H9 (cell line): ENCODE measurements around the gene CROCC. TPM values are rescaled to one million over a fixed set of nuclear protein-coding genes. Genes with fewer than 3 reads are reported as not detected.
"Not testable (repeated sequence)": the region's sequence is repeated elsewhere in the genome, so short reads cannot be mapped to it uniquely, and the experiment has no call there.

Experiments
- DNase-seq: peaks from one replicate; pipeline ENCODE4 v3.0.0-alpha.2; 2017
- H2AFZ ChIP-seq: one replicate; pipeline ENCODE4 v1.6.1; 2013; ENCODE audit warnings: mild to moderate bottlenecking, low read length, control low read depth, moderate library complexity
- H2AK5ac ChIP-seq: 2 replicates; pipeline ENCODE4 v1.6.1; 2013; ENCODE audit warnings: low read length, control low read depth, mixed read lengths; ENCODE audit not compliant: insufficient read length
- H2BK120ac ChIP-seq: one replicate; pipeline ENCODE4 v1.6.1; 2013; ENCODE audit warnings: low read depth, mild to moderate bottlenecking, low read length, control low read depth, inconsistent platforms; ENCODE audit not compliant: poor library complexity, severe bottlenecking
- H2BK12ac ChIP-seq: 2 replicates; pipeline ENCODE4 v1.6.1; 2013; ENCODE audit warnings: low read length, control low read depth, mixed read lengths, low read depth; ENCODE audit not compliant: insufficient read length
- H2BK15ac ChIP-seq: 2 replicates; pipeline ENCODE4 v1.6.1; 2013; ENCODE audit warnings: low read depth, low read length, control low read depth
- H2BK20ac ChIP-seq: one replicate; pipeline ENCODE4 v1.6.1; 2013; ENCODE audit warnings: low read depth, mild to moderate bottlenecking, low read length, control low read depth, inconsistent platforms; ENCODE audit not compliant: poor library complexity, severe bottlenecking
- H2BK5ac ChIP-seq: 2 replicates; pipeline ENCODE4 v1.6.1; 2013; ENCODE audit warnings: low read length, control low read depth, mixed read lengths; ENCODE audit not compliant: insufficient read length
- H3K14ac ChIP-seq: 2 replicates; pipeline ENCODE4 v1.6.1; 2013; ENCODE audit warnings: low read length, control low read depth; ENCODE audit not compliant: insufficient read depth
- H3K18ac ChIP-seq: 2 replicates; pipeline ENCODE4 v1.6.1; 2013; ENCODE audit warnings: low read depth, mild to moderate bottlenecking, mixed read lengths, low read length, control low read depth; ENCODE audit not compliant: insufficient read length
- H3K23ac ChIP-seq: 2 replicates; pipeline ENCODE4 v1.6.1; 2013; ENCODE audit warnings: low read length, control low read depth, mixed read lengths, low read depth; ENCODE audit not compliant: insufficient read length
- H3K23me2 ChIP-seq: 2 replicates; pipeline ENCODE4 v1.6.1; 2013; ENCODE audit warnings: low read depth, mild to moderate bottlenecking, mixed read lengths, low read length, control low read depth; ENCODE audit not compliant: insufficient read length, poor library complexity, severe bottlenecking
- H3K27ac ChIP-seq: 2 replicates; pipeline ENCODE4 v1.5.1; 2013; ENCODE audit warnings: low read length, control low read depth, mixed read lengths, low read depth; ENCODE audit not compliant: insufficient read length
- H3K27me3 ChIP-seq: 2 replicates; pipeline ENCODE4 v1.6.1; 2013; ENCODE audit warnings: low read length, control low read depth, inconsistent platforms; ENCODE audit not compliant: insufficient read depth
- H3K4ac ChIP-seq: 2 replicates; pipeline ENCODE4 v1.6.1; 2013; ENCODE audit warnings: low read depth, mild to moderate bottlenecking, control low read depth, inconsistent platforms, low read length, moderate library complexity
- H3K4me1 ChIP-seq: 2 replicates; pipeline ENCODE4 v1.6.1; 2013; ENCODE audit warnings: low read length, control low read depth, inconsistent platforms; ENCODE audit not compliant: insufficient read depth
- H3K4me2 ChIP-seq: 2 replicates; pipeline ENCODE4 v1.6.1; 2013; ENCODE audit warnings: low read length, control low read depth, mixed read lengths; ENCODE audit not compliant: insufficient read length, insufficient read depth
- H3K56ac ChIP-seq: 2 replicates; pipeline ENCODE4 v1.6.1; 2013; ENCODE audit warnings: low read depth, mild to moderate bottlenecking, mixed read lengths, low read length, control low read depth; ENCODE audit not compliant: insufficient read length
- H3K79me1 ChIP-seq: 2 replicates; pipeline ENCODE4 v1.6.1; 2013; ENCODE audit warnings: low read depth, mild to moderate bottlenecking, moderate library complexity, low read length, control low read depth, inconsistent platforms; ENCODE audit not compliant: insufficient read depth, poor library complexity, severe bottlenecking
- H3K79me2 ChIP-seq: 2 replicates; pipeline ENCODE4 v1.6.1; 2013; ENCODE audit warnings: low read length, control low read depth, inconsistent platforms; ENCODE audit not compliant: insufficient read depth
- H3K9ac ChIP-seq: 2 replicates; pipeline ENCODE4 v1.6.1; 2013; ENCODE audit warnings: low read length, control low read depth, mixed read lengths; ENCODE audit not compliant: insufficient read length; ENCODE audit errors: extremely low read depth
- H3K9me3 ChIP-seq: one replicate; pipeline ENCODE4 v1.6.1; 2013; ENCODE audit warnings: low read depth, low read length, inconsistent platforms; ENCODE audit not compliant: control insufficient read depth
- H3T11ph ChIP-seq: one replicate; pipeline ENCODE4 v1.6.1; 2013; ENCODE audit warnings: mild to moderate bottlenecking, low read length, control low read depth, inconsistent platforms
- H4K20me1 ChIP-seq: one replicate; pipeline ENCODE4 v1.6.1; 2013; ENCODE audit not compliant: control insufficient read depth, insufficient read length, insufficient read depth
- H4K5ac ChIP-seq: 2 replicates; pipeline ENCODE4 v1.6.1; 2013; ENCODE audit warnings: low read depth, mild to moderate bottlenecking, mixed read lengths, low read length, control low read depth; ENCODE audit not compliant: insufficient read length
- H4K8ac ChIP-seq: replicated peaks from 2 replicates; pipeline ENCODE4 v1.6.1; 2013; ENCODE audit warnings: low read length, control low read depth, mixed read lengths, low read depth; ENCODE audit not compliant: insufficient read length
- H4K91ac ChIP-seq: 2 replicates; pipeline ENCODE4 v1.6.1; 2013; ENCODE audit warnings: low read depth, mild to moderate bottlenecking, moderate library complexity, mixed read lengths, low read length, control low read depth; ENCODE audit not compliant: insufficient read length
- H3K27ac Mint-ChIP-seq, 3 experiments: 2 replicates in 2 of 3; 3 replicates in 1 of 3; pipeline ENCODE4 v1.8.0; 2020 to 2021; ENCODE audit warnings: mixed read lengths in 3 of 3, mild to moderate bottlenecking in 1 of 3, moderate library complexity in 1 of 3
- H3K27me3 Mint-ChIP-seq: 2 replicates; pipeline ENCODE4 v1.8.0; 2021; ENCODE audit warnings: low read depth, mild to moderate bottlenecking, moderate library complexity, mixed read lengths
- H3K36me3 Mint-ChIP-seq, 3 experiments: 2 replicates in 2 of 3; 3 replicates in 1 of 3; pipeline ENCODE4 v1.8.0; 2020 to 2021; ENCODE audit warnings: low read depth in 3 of 3, mixed read lengths in 3 of 3; ENCODE audit not compliant: insufficient read depth in 1 of 3
- H3K4me1 Mint-ChIP-seq, 2 experiments: 2 replicates each; pipeline ENCODE4 v1.8.0; 2020; ENCODE audit warnings: mixed read lengths in 2 of 2
- H3K4me3 Mint-ChIP-seq, 2 experiments: 2 replicates in 1 of 2; 3 replicates in 1 of 2; pipeline ENCODE4 v1.8.0; 2020 to 2021; ENCODE audit warnings: mild to moderate bottlenecking in 2 of 2, mixed read lengths in 2 of 2, moderate library complexity in 1 of 2
- H3K9me3 Mint-ChIP-seq, 2 experiments: 2 replicates in 1 of 2; 3 replicates in 1 of 2; pipeline ENCODE4 v1.8.0; 2020; ENCODE audit warnings: mild to moderate bottlenecking in 2 of 2, mixed read lengths in 2 of 2, moderate library complexity in 1 of 2
- WGBS: extraction: QIAGEN DNeasy Blood & Tissue Kit; methylation state at CpG from one replicate; pipeline ENCODE4 v1.1.7; 2013; ENCODE audit warnings: missing lambda C conversion rate, low lambda C conversion rate, mixed read lengths; ENCODE audit not compliant: insufficient read length; ENCODE audit errors: extremely low coverage; 5-methylcytosine and 5-hydroxymethylcytosine counted together
- total RNA-seq: library from RNA; stranded (reverse); gene quantifications from 2 replicates; pipeline ENCODE4 v1.2.1, GENCODE V29; 2021

Gene CROCC
- total RNA-seq, 1 experiment from 2014 or later, result 40.7 TPM

- not testable (repeated sequence) for H3K4ac ChIP-seq, H4K8ac ChIP-seq, H2BK5ac ChIP-seq, H2AK5ac ChIP-seq, H3K9me3 ChIP-seq, H3K27ac ChIP-seq, H3K4me2 ChIP-seq, H2AFZ ChIP-seq, H4K91ac ChIP-seq, H3K79me2 ChIP-seq, H2BK12ac ChIP-seq, H3K23ac ChIP-seq, H3K79me1 ChIP-seq, H3K18ac ChIP-seq, H3K56ac ChIP-seq, H2BK20ac ChIP-seq, H2BK15ac ChIP-seq, H3K36me3 Mint-ChIP-seq, H3K27me3 ChIP-seq, H4K20me1 ChIP-seq, H4K5ac ChIP-seq, H3T11ph ChIP-seq, H2BK120ac ChIP-seq, DNase-seq, H3K9me3 Mint-ChIP-seq, H3K23me2 ChIP-seq, H3K9ac ChIP-seq, H3K4me1 ChIP-seq, H3K14ac ChIP-seq
- WGBS, result no CpG with 5 or more reads among the region's 35 CpGs
- 0 out of 7 replicates have a peak overlapping the region, but pooled peaks of 1 of the 3 experiments have one; percentile 74 for H3K27ac Mint-ChIP-seq
- H3K4me3 Mint-ChIP-seq, result peak overlapping the region; percentile 49 to 55
- peaks cover 50% of the 10 kb centered on the region for H3K27me3 Mint-ChIP-seq
- H3K4me1 Mint-ChIP-seq, result peaks cover 14 to 21% of the 10 kb centered on the region in 2 experiments
These were observed 46.6 kb upstream of the CROCC start for GRCh38 chr1:16874968-16875765.

- H2BK5ac ChIP-seq, H3K23ac ChIP-seq, H3K56ac ChIP-seq, H2BK15ac ChIP-seq, H3K4me2 ChIP-seq, H3K27me3 ChIP-seq, H2AFZ ChIP-seq, H3K23me2 ChIP-seq, H3K9ac ChIP-seq, H2BK120ac ChIP-seq, H4K20me1 ChIP-seq, H3K4me3 Mint-ChIP-seq, H3K18ac ChIP-seq, DNase-seq, H3K27ac Mint-ChIP-seq, H4K8ac ChIP-seq, H4K5ac ChIP-seq, H3T11ph ChIP-seq, H4K91ac ChIP-seq, H2BK20ac ChIP-seq, H3K14ac ChIP-seq, H3K4ac ChIP-seq, H3K9me3 ChIP-seq, H3K4me1 ChIP-seq, H2AK5ac ChIP-seq, H3K4me1 Mint-ChIP-seq, H3K36me3 Mint-ChIP-seq, H3K79me2 ChIP-seq, H3K27ac ChIP-seq, H3K79me1 ChIP-seq, H2BK12ac ChIP-seq, H3K9me3 Mint-ChIP-seq: not testable (repeated sequence)
- WGBS, result no CpG with 5 or more reads among the region's 1 CpG
- H3K27me3 Mint-ChIP-seq, result peaks cover 21% of the 10 kb centered on the region
These were observed 40.0 kb upstream of the CROCC start for GRCh38 chr1:16881742-16882141.
